Measurements from ENCODE around the gene DENND4A. TPM values are rescaled to one million over a fixed set of nuclear protein-coding genes. Genes with fewer than 3 reads are reported as not detected.

The DENND4A gene
- total and polyA plus RNA-seq, 2 of the 4 experiments (the other 2 are of a cell fraction), result 4.1 to 17.7 TPM

DNA sequence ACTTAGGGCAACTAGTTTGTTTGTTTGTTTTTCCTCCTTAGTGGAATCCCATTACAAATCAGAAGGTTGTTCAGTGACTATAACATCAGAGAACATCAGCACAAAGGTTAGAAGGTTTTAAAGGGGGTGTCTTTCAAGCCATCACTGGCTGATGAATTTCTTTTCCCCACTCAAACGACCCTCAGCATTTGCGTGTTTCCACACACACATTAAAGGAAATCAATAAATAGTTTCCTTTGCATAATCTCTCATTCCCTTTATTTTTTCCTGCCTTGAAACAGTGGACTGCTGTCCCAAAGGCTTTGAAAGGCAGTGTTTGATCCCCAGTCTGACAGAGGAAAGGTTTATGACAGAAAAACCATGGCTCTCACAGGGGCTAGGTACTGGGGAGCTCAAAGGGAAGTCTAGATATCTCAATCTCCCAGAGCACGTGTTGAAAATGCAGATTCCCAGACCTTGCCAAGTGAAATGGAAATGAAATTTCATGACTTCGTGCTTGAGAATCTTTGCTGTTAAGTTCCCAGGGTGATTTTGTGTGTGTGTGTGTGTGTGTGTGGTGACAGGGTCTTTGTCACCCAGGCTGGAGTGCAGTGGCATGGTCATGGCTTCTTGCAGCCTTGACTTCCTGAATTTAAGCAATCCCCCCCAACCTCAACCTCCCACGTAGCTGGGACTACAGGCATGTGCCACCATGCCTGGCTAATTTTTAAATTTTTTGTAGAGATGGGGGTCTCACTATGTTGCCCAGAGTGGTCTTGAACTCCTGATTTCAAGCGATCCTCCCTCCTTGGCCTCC, 178.9 kb downstream of the DENND4A start:
- H4K5ac ChIP-seq (ENCODE audit: low read depth, low read length), result no peak overlapping the region
- peaks cover 12 to 32% of the 10 kb centered on the region in 2 experiments; a peak in 3 of 4 replicates for H3K79me1 ChIP-seq (ENCODE audit: low read depth in 1 of 2, low read length in 2 of 2)
- no peak overlapping the region for H3K14ac ChIP-seq (replicated peaks; ENCODE audit: low read depth, low read length)
- H2BK120ac ChIP-seq (ENCODE audit: low read depth, low read length), result no peak overlapping the region
- no peak overlapping the region for H4K8ac ChIP-seq (ENCODE audit: low read depth in 2 of 2, low read length in 2 of 2)
- H3K56ac ChIP-seq (ENCODE audit: extremely low read depth, insufficient read depth, low read length), result no peak overlapping the region
- no peak overlapping the region for H2BK5ac ChIP-seq (ENCODE audit: low read depth, low read length, poor library complexity, severe bottlenecking)
- no peaks in the 10 kb centered on the region for H3K36me3 ChIP-seq (ENCODE audit: control insufficient read depth, insufficient read depth, low read length)
- H3K4ac ChIP-seq (ENCODE audit: low read depth, low read length), result no peak overlapping the region
- POLR2A ChIA-PET (ENCODE audit: unreplicated experiment), result no interaction called here
- TF ChIP-seq RFX5 (IDR thresholded peaks at IDR 0.05; ENCODE audit: low read depth, low read length) (no peak), MXI1 (IDR thresholded peaks at IDR 0.05; ENCODE audit: borderline replicate concordance, low read depth, low read length) (no peak)
- no peak overlapping the region for H2AFZ ChIP-seq (replicated peaks; ENCODE audit: low read length, poor library complexity)
- no peaks in the 10 kb centered on the region for H4K20me1 ChIP-seq (ENCODE audit: insufficient read depth, low read length)
- CTCF ChIA-PET, result no interaction called here
- H3K23ac ChIP-seq (ENCODE audit: low read depth, low read length), result peak overlapping the region; percentile 71; the same call in 1 of the 2 replicates
- in situ Hi-C loops (cut with MboI; ENCODE audit: low sequenced_read_pairs) (loop anchor here (25.0 kb wide), 1 partner anchor 674 kb away; the partner anchor contains the start of gene DIS3L), dilution Hi-C loops (cut with HindIII; ENCODE audit: low sequenced_read_pairs, unreplicated experiment) (no loop called here), intact Hi-C loops (cut with micrococcal nuclease) (no loop called here)
- H3K4me3 ChIP-seq (ENCODE audit: insufficient read depth, low read depth, low read length), result no peak overlapping the region
- 0 out of 2 replicates have a peak overlapping the region, but pooled peaks have one; percentile 4 for H2BK20ac ChIP-seq (ENCODE audit: low read depth, low read length)
- no peaks in the 10 kb centered on the region for H3K9me3 ChIP-seq (ENCODE audit: control insufficient read depth, insufficient read depth, low read length)
- DNase-seq (no peak), ATAC-seq (ENCODE audit: low read depth) (no peak)
- no peak overlapping the region for H3K4me2 ChIP-seq (ENCODE audit: low read depth, low read length)
- BruUV-seq (replicated peaks), result no TSS peak
- peaks cover 4% of the 10 kb centered on the region for H3K4me1 ChIP-seq (ENCODE audit: control insufficient read depth, insufficient read depth, low read length)
- no peaks in the 10 kb centered on the region for H3K27me3 ChIP-seq (ENCODE audit: control insufficient read depth, insufficient read depth, low read length)
- no peak overlapping the region for H2BK15ac ChIP-seq (ENCODE audit: low read depth, low read length)
- H2AK5ac ChIP-seq (ENCODE audit: low read depth, low read length), result 0 out of 2 replicates have a peak overlapping the region, but pooled peaks have one; percentile 1
- no peak overlapping the region for H4K91ac ChIP-seq (ENCODE audit: insufficient read depth, low read depth, low read length)
- no peak overlapping the region for H3K9ac ChIP-seq (ENCODE audit: low read depth, low read length)
- no peak overlapping the region for H3K27ac ChIP-seq (ENCODE audit: insufficient read depth, low read length)
- peak overlapping the region; percentile 25 for H2AK9ac ChIP-seq (replicated peaks; ENCODE audit: low read depth, low read length, poor library complexity)
- no peak overlapping the region for H3K18ac ChIP-seq (ENCODE audit: low read depth, low read length)
- 92% methylated on average over 2 of the region's 6 CpGs; no CpG with 5 or more reads in 1 of the 2 experiments for WGBS, 2 experiments (ENCODE audit: extremely low coverage in 2 of 2, insufficient read length in 1 of 2)
- peaks cover 13% of the 10 kb centered on the region for H3K9me1 ChIP-seq (ENCODE audit: insufficient read depth, low read length)
